Lower leg skin (tissue), 4 donors: ENCODE measurements around the gene CRIP1. TPM values are rescaled to one million over a fixed set of nuclear protein-coding genes. Genes with fewer than 3 reads are reported as not detected.

Source experiments
- DNase-seq, 2 donors: peaks; one replicate each; pipeline ENCODE4 v3.0.0-alpha.2; 2019; ENCODE audit warnings: low spot score in 2 of 2
- H3K4me3 ChIP-seq: fragments of 200-600 bp; sonication (generic); 2 replicates; pipeline ENCODE4 v1.5.1; 2017; ENCODE audit warnings: mild to moderate bottlenecking, low read depth; ENCODE audit not compliant: poor library complexity, severe bottlenecking
- CTCF ChIP-seq, 3 donors: fragments of 450-650 bp; IDR thresholded peaks; one replicate each; pipeline ENCODE4 v1.5.1; 2016; ENCODE audit warnings: antibody characterized with exemption in 3 of 3, mild to moderate bottlenecking in 3 of 3, moderate library complexity in 2 of 3
- POLR2A ChIP-seq, 2 donors: fragments of 450-650 bp; IDR thresholded peaks; one replicate each; pipeline ENCODE4 v1.6.1; 2016 to 2017; ENCODE audit warnings: antibody characterized with exemption in 2 of 2, mild to moderate bottlenecking in 1 of 2, moderate library complexity in 1 of 2
- WGBS, 2 donors: methylation state at CpG; one replicate each; pipeline ENCODE4 v1.1.5; 2018; 5-methylcytosine and 5-hydroxymethylcytosine counted together
- intact Hi-C: fragments of 100-400 bp; cut with DNase I; formaldehyde crosslinking; loops from one replicate; pipeline ENCODE4 v1.15.0; 2023; ENCODE audit warnings: low total_unique reads
- total RNA-seq, 4 donors: library from RNA; depleted of rRNA; stranded (reverse); fragments of >200 nt; gene quantifications; one replicate each; pipeline ENCODE4 v1.1.0, GENCODE V29; 2016

Gene CRIP1
- total RNA-seq, 4 donors from 2014 or later, result 13.1 to 103 (median 63.2) TPM

DNA sequence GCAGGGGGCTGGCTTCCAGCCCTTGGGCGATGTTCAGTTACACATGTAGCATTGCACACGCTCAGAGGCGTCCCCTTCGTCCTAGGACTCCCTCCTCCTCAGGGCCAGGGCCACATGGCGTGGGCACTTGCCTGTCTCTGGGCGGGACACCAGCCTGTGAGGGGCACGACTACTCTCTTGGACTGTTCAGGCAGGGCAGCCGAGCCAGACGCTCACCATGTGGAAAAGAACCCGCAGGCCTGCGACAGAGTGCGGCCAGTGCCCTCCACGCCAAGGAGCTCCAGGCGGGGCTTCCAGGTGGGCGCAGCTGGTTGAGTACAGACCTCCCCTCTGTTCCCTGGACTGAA is 46.2 kb upstream of the CRIP1 start:
- WGBS, 2 donors, result 92 to 100% methylated on average over 8 to 15 of the region's 15 CpGs
- intact Hi-C loops, result no loop called here

GRCh38 chr14:105440992-105441391 is 45.7 kb upstream of the CRIP1 start:
- intact Hi-C loops, result no loop called here
- WGBS, 2 donors, result 83 to 100% methylated on average over 2 to 8 of the region's 9 CpGs
- no peak for TF ChIP-seq CTCF (IDR thresholded peaks at IDR 0.05)

More for the DNA sequence above, 46.2 kb upstream of the CRIP1 start:
- H3K4me3 ChIP-seq, result no peak overlapping the region
- no peak for DNase-seq
- TF ChIP-seq POLR2A (IDR thresholded peaks at IDR 0.05), result no peak
- TF ChIP-seq CTCF (IDR thresholded peaks at IDR 0.05), result no peak

DNA sequence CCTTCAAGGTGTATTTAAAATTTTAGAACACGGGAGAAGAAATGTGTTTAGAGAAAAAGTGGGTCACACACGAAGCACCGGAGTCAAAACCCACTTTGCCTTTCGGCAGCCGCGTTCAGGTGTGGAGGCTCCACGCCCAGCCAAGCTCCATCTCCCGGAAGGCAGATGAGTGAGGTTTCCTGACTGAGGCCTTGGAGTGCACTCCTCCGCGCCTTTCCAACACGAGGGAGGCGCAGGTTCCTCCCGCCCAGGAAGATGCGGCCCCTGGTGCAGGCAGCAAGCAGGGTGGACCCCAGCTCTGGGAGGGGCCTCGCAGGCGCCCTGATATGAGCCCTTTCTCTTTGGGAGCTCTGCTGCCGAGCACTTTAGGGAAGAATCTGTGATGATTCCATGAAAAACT is 44.6 kb upstream of the CRIP1 start:
- intact Hi-C loops, result no loop called here
- WGBS, 2 donors, result 77 to 79% methylated on average over 17 of the region's 17 CpGs

More at GRCh38 chr14:105440992-105441391, 45.7 kb upstream of the CRIP1 start:
- no peak overlapping the region for H3K4me3 ChIP-seq
- no peak for DNase-seq

DNA sequence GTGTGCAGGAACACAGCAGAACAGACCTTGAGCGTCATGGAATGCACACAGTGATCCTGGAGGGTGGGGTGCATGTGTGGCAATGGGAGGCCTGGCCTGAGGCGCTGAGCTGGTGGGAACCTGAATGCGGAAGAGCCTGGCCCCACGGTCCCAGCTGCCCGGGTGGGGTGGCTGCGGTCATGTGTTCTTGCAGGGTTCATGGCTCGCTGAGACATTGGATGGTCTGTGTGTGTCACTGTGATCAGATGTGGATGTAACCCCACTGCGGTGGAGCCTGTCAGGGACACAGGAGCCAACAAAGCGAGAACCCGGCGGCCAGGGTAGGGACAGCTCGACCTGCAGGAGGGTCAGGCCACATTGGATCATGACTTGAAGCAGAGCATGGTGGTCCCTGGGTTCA is 43.9 kb upstream of the CRIP1 start:
- intact Hi-C loops, result no loop called here
- H3K4me3 ChIP-seq, result no peak overlapping the region
- WGBS, 2 donors, result 80 to 85% methylated on average over 10 to 12 of the region's 12 CpGs
- no peak for DNase-seq
- no peak for TF ChIP-seq CTCF (IDR thresholded peaks at IDR 0.05)

More for the DNA sequence above, 44.6 kb upstream of the CRIP1 start:
- no peak for TF ChIP-seq POLR2A (IDR thresholded peaks at IDR 0.05)
- no peak for TF ChIP-seq CTCF (IDR thresholded peaks at IDR 0.05)
- H3K4me3 ChIP-seq, result no peak overlapping the region
- DNase-seq, result no peak

- intact Hi-C loops, result no loop called here
- no peak overlapping the region for H3K4me3 ChIP-seq
- TF ChIP-seq CTCF (IDR thresholded peaks at IDR 0.05) (no peak), POLR2A (IDR thresholded peaks at IDR 0.05) (no peak)
- WGBS, 2 donors, result 86 to 93% methylated on average over 11 to 12 of the region's 17 CpGs
- no peak for DNase-seq
Observed at GRCh38 chr14:105444859-105445258, 41.8 kb upstream of the CRIP1 start.

- no peak overlapping the region for H3K4me3 ChIP-seq
- DNase-seq, result peak in 1 of 2 donors; percentile 83
- 84 to 88% methylated on average over 23 to 24 of the region's 24 CpGs for WGBS, 2 donors
- intact Hi-C loops, result no loop called here
- TF ChIP-seq CTCF (IDR thresholded peaks at IDR 0.05), result no peak
- no peak for TF ChIP-seq POLR2A (IDR thresholded peaks at IDR 0.05)
Observed at GRCh38 chr14:105445290-105445689, 41.4 kb upstream of the CRIP1 start.
